ENCODE data around the gene ZNF800.

DNA sequence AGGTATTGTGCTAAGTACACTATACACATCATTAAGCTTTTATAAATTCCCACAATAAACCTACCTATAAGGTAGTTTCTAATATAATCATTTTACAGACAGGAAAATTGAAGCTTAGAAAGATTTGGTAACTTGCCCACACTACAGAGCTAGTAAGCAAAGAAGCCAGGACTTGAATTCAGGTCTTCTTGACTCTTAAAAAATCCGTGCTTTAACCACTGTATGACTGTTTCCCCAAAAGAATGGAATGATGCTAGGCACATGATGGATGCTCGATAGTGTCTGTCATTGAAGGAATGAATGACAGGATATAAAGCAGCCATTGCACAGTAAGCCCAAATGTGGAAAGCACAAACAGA lies 26.6 kb downstream of the ZNF800 start:
- TF ChIP-seq CTCF (IDR thresholded peaks at IDR 0.05; ENCODE audit: poor library complexity) (no peak), EZH2 (IDR thresholded peaks at IDR 0.05; ENCODE audit: borderline replicate concordance) (no peak)
